HG03025 (cell line): ENCODE measurements around the gene REPS2.

ENCODE experiments used
- ATAC-seq: cut with Tn5 transposase; IDR thresholded peaks from one replicate; pipeline ENCODE4 v1.9.1; 2021; ENCODE audit warnings: mild to moderate bottlenecking, moderate library complexity; ENCODE audit not compliant: unreplicated experiment, low FRiP score

Gene REPS2

GRCh38 chrX:17031827-17032226, 85.4 kb downstream of the REPS2 start:
- ATAC-seq, result no peak

- ATAC-seq, result no peak
Observed at GRCh38 chrX:17032351-17032750, 85.9 kb downstream of the REPS2 start.

- no peak for ATAC-seq
Observed at GRCh38 chrX:17033225-17033624, 86.8 kb downstream of the REPS2 start.

GRCh38 chrX:17035111-17035510, 88.7 kb downstream of the REPS2 start:
- no peak for ATAC-seq

- no peak for ATAC-seq
Observed at GRCh38 chrX:17036171-17036961, 89.9 kb downstream of the REPS2 start.

- ATAC-seq, result no peak
Observed at GRCh38 chrX:17038277-17038676, 91.8 kb downstream of the REPS2 start.

- no peak for ATAC-seq
Observed at GRCh38 chrX:17038681-17039161, 92.3 kb downstream of the REPS2 start.

- no peak for ATAC-seq
Observed at GRCh38 chrX:17039826-17040225, 93.4 kb downstream of the REPS2 start.

GRCh38 chrX:17040711-17041110, 94.3 kb downstream of the REPS2 start:
- no peak for ATAC-seq

- no peak for ATAC-seq
Observed at GRCh38 chrX:17042037-17042436, 95.6 kb downstream of the REPS2 start.

GRCh38 chrX:17046478-17047097, 100.1 kb downstream of the REPS2 start:
- peak; percentile 59 for ATAC-seq

GRCh38 chrX:17047224-17047623, 100.8 kb downstream of the REPS2 start:
- ATAC-seq, result no peak

GRCh38 chrX:17052210-17052609, 105.8 kb downstream of the REPS2 start:
- ATAC-seq, result no peak

GRCh38 chrX:17052793-17053192, 106.3 kb downstream of the REPS2 start:
- ATAC-seq, result no peak

GRCh38 chrX:17053502-17053901, 107.0 kb downstream of the REPS2 start:
- no peak for ATAC-seq

GRCh38 chrX:17056868-17057608, 110.6 kb downstream of the REPS2 start:
- no peak for ATAC-seq

- ATAC-seq, result no peak
Observed at GRCh38 chrX:17062065-17062464, 115.6 kb downstream of the REPS2 start.

GRCh38 chrX:17065100-17065499, 118.6 kb downstream of the REPS2 start:
- no peak for ATAC-seq

GRCh38 chrX:17067534-17067933, 121.1 kb downstream of the REPS2 start:
- ATAC-seq, result no peak

- no peak for ATAC-seq
Observed at GRCh38 chrX:17072301-17072700, 125.8 kb downstream of the REPS2 start.

- no peak for ATAC-seq
Observed at GRCh38 chrX:17072721-17073230, 126.3 kb downstream of the REPS2 start.
